B cell (primary cell): Measurements from ENCODE around the gene KIF26B.

ENCODE experiments used
- EZH2 ChIP-seq: IDR thresholded peaks from 2 replicates; pipeline ENCODE4 v1.6.1; 2012; ENCODE audit warnings: borderline replicate concordance, low read depth, mild to moderate bottlenecking, moderate library complexity, low read length; ENCODE audit not compliant: insufficient read depth, poor library complexity, severe bottlenecking
- TF ChIP-seq, protein P1 (sequence below): fragments of 200-600 bp; IDR thresholded peaks from one replicate; pipeline ENCODE4 v1.8.0; 2022; ENCODE audit warnings: antibody characterized with exemption, mild to moderate bottlenecking

DNA sequence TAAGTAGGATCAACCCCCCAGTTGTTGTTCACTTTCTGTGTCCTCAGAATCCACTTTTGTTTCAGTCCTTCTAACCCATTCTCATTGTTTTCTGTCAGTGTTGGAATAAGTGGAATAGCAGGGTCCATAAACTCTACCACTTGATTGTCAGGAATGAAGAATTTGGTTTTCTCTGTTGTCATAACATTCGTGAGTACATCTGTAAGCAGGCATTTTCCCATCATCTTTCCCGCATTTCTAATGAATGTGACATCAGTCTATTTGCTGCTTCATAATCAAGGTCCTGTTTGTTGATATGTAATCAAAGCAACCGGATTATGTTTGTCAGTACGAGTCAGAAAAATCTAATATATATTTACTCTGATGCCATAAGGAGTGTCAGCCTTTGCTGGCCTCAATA, 147.1 kb downstream of the KIF26B start:
- TF ChIP-seq, protein P1, sequence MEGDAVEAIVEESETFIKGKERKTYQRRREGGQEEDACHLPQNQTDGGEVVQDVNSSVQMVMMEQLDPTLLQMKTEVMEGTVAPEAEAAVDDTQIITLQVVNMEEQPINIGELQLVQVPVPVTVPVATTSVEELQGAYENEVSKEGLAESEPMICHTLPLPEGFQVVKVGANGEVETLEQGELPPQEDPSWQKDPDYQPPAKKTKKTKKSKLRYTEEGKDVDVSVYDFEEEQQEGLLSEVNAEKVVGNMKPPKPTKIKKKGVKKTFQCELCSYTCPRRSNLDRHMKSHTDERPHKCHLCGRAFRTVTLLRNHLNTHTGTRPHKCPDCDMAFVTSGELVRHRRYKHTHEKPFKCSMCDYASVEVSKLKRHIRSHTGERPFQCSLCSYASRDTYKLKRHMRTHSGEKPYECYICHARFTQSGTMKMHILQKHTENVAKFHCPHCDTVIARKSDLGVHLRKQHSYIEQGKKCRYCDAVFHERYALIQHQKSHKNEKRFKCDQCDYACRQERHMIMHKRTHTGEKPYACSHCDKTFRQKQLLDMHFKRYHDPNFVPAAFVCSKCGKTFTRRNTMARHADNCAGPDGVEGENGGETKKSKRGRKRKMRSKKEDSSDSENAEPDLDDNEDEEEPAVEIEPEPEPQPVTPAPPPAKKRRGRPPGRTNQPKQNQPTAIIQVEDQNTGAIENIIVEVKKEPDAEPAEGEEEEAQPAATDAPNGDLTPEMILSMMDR, result no peak
- TF ChIP-seq EZH2, result no peak
